ENCODE data around the gene TRIM8. TPM values are rescaled to one million over a fixed set of nuclear protein-coding genes. Genes with fewer than 3 reads are reported as not detected.

The TRIM8 gene
- total RNA-seq, 1 experiment from 2014 or later = 37.0 TPM

- Histone ChIP-seq H2BK12ac (ENCODE audit: insufficient read length, low read depth, low read length) (no peak overlapping the region), H2AK5ac (ENCODE audit: insufficient read length, low read length) (no peak overlapping the region), H2BK15ac (ENCODE audit: low read depth, low read length) (no peak overlapping the region), H3K4me1 (ENCODE audit: insufficient read depth, low read length) (peaks cover 18% of the 10 kb centered on the region), H3K79me2 (ENCODE audit: insufficient read depth, low read length) (no peaks in the 10 kb centered on the region), H2BK120ac (ENCODE audit: low read depth, low read length, poor library complexity, severe bottlenecking) (no peak overlapping the region), H3K23ac (ENCODE audit: insufficient read length, low read depth, low read length) (no peak overlapping the region), H3K9me3 (ENCODE audit: control insufficient read depth, low read depth, low read length) (no peaks in the 10 kb centered on the region), H3K14ac (ENCODE audit: insufficient read depth, low read length) (no peak overlapping the region), H4K20me1 (ENCODE audit: control insufficient read depth, insufficient read depth, insufficient read length) (peaks cover 2% of the 10 kb centered on the region), H3K27me3 (ENCODE audit: insufficient read depth, low read length) (no peaks in the 10 kb centered on the region), H3K23me2 (ENCODE audit: insufficient read length, low read depth, low read length, poor library complexity, severe bottlenecking) (no peaks in the 10 kb centered on the region), H4K5ac (ENCODE audit: insufficient read length, low read depth, low read length) (no peak overlapping the region), H3K56ac (ENCODE audit: insufficient read length, low read depth, low read length) (no peak overlapping the region), H3K9ac (ENCODE audit: extremely low read depth, insufficient read length, low read length) (no peak overlapping the region), H4K91ac (ENCODE audit: insufficient read length, low read depth, low read length) (no peak overlapping the region), H3K27ac (ENCODE audit: insufficient read length, low read depth, low read length) (no peak overlapping the region), H2BK5ac (ENCODE audit: insufficient read length, low read length) (no peak overlapping the region), H3K4ac (ENCODE audit: low read depth, low read length) (no peak overlapping the region), H3K18ac (ENCODE audit: insufficient read length, low read depth, low read length) (no peak overlapping the region), H3T11ph (ENCODE audit: low read length) (no peak overlapping the region), H3K79me1 (ENCODE audit: insufficient read depth, low read depth, low read length, poor library complexity, severe bottlenecking) (no peaks in the 10 kb centered on the region), H2AFZ (ENCODE audit: low read length) (no peak overlapping the region), H4K8ac (replicated peaks; ENCODE audit: insufficient read length, low read depth, low read length) (no peak overlapping the region), H3K4me2 (ENCODE audit: insufficient read depth, insufficient read length, low read length) (no peak overlapping the region), H2BK20ac (ENCODE audit: low read depth, low read length, poor library complexity, severe bottlenecking) (no peak overlapping the region)
- DNase-seq = no peak
- peaks cover 81 to 88% of the 10 kb centered on the region in 2 experiments for H3K4me1 Mint-ChIP-seq
- peaks cover 0 to 4% (median 0%) of the 10 kb centered on the region in 3 experiments; a peak in 4 of 7 replicates for H3K36me3 Mint-ChIP-seq (ENCODE audit: insufficient read depth in 1 of 3, low read depth in 3 of 3)
- WGBS (ENCODE audit: extremely low coverage, insufficient read length, low lambda C conversion rate) = no CpG with 5 or more reads among the region's 6 CpGs
- no peaks in the 10 kb centered on the region for H3K9me3 Mint-ChIP-seq
- H3K27ac Mint-ChIP-seq = peak overlapping the region; percentile 29 to 96 (median 34); a peak in 4 of 7 replicates
- TF ChIP-seq CTCF (conservative IDR thresholded peaks at IDR 0.05) = no peak
- H3K27me3 Mint-ChIP-seq (ENCODE audit: low read depth) = no peaks in the 10 kb centered on the region; the same call in none of the 2 replicates
- peak overlapping the region in 1 of 2 experiments; percentile 2; a peak in 2 of 5 replicates for H3K4me3 Mint-ChIP-seq
Measured at GRCh38 chr10:102630663-102631062, 13.6 kb upstream of the TRIM8 start.

Data from H9 (cell line).